HL-60 (cell line): Measurements from ENCODE around the gene FILIP1L.

Source experiments
- DNase-seq, 2 experiments: peaks; one replicate each; pipeline ENCODE4 v3.0.0-alpha.2; 2010 to 2020; ENCODE audit warnings: low read depth in 1 of 2, low spot score in 1 of 2
- H3K27ac ChIP-seq: fragments of 250-450 bp; sonication (Bioruptor Pico); replicated peaks from 2 replicates; pipeline ENCODE4 v1.5.1; 2020; ENCODE audit warnings: mild to moderate bottlenecking, moderate library complexity
- H3K27me3 ChIP-seq: fragments of 250-450 bp; sonication (Bioruptor Pico); 2 replicates; pipeline ENCODE4 v1.5.1; 2021; ENCODE audit warnings: mild to moderate bottlenecking, moderate library complexity; ENCODE audit not compliant: insufficient read depth, poor library complexity, severe bottlenecking
- H3K4me3 ChIP-seq: replicated peaks from 2 replicates; pipeline ENCODE4 v1.5.1; 2011; ENCODE audit warnings: mild to moderate bottlenecking, control low read depth, low read length; ENCODE audit not compliant: insufficient read depth
- GABPA ChIP-seq: IDR thresholded peaks from 2 replicates; pipeline ENCODE4 v1.6.1; 2012; ENCODE audit warnings: low read depth
- POLR2AphosphoS5 ChIP-seq: IDR thresholded peaks from 2 replicates; pipeline ENCODE4 v1.6.1; 2012; ENCODE audit warnings: low read depth
- SPI1 ChIP-seq: IDR thresholded peaks from 2 replicates; pipeline ENCODE4 v1.6.1; 2012; ENCODE audit warnings: low read depth, mild to moderate bottlenecking, borderline replicate concordance
- TF ChIP-seq, protein P1 (sequence below): IDR thresholded peaks from one replicate; pipeline ENCODE4 v1.5.1; 2011; ENCODE audit warnings: low read length, control low read depth, inconsistent platforms; ENCODE audit not compliant: insufficient read depth
- TF ChIP-seq, protein P2 (sequence below): IDR thresholded peaks from 2 replicates; pipeline ENCODE4 v1.6.1; 2012; ENCODE audit warnings: low read depth; ENCODE audit not compliant: insufficient replicate concordance

FILIP1L gene

DNA sequence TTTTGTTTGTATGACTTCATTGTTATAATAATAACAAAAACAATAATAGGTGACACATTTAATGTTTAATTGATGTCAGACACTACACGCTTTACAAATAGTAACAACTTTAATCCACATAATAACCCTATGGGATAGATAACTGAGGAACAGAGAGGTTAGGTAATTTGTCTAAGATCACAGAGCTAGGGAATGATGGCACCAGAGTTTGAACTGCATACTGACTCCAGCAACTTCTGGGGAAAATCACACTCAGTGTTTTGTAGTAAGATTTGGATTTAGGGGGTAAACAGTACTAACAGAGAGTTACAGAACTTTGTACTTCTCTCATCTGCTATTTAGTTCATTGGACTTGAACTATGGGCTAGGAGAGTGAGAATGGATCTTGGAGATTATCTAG, 230.6 kb downstream of the FILIP1L start:
- no peaks in the 10 kb centered on the region for H3K27me3 ChIP-seq
- TF ChIP-seq SPI1 (no peak), POLR2AphosphoS5 (no peak), GABPA (no peak)
- TF ChIP-seq, protein P1, sequence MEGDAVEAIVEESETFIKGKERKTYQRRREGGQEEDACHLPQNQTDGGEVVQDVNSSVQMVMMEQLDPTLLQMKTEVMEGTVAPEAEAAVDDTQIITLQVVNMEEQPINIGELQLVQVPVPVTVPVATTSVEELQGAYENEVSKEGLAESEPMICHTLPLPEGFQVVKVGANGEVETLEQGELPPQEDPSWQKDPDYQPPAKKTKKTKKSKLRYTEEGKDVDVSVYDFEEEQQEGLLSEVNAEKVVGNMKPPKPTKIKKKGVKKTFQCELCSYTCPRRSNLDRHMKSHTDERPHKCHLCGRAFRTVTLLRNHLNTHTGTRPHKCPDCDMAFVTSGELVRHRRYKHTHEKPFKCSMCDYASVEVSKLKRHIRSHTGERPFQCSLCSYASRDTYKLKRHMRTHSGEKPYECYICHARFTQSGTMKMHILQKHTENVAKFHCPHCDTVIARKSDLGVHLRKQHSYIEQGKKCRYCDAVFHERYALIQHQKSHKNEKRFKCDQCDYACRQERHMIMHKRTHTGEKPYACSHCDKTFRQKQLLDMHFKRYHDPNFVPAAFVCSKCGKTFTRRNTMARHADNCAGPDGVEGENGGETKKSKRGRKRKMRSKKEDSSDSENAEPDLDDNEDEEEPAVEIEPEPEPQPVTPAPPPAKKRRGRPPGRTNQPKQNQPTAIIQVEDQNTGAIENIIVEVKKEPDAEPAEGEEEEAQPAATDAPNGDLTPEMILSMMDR = no peak
- TF ChIP-seq, protein P2, sequence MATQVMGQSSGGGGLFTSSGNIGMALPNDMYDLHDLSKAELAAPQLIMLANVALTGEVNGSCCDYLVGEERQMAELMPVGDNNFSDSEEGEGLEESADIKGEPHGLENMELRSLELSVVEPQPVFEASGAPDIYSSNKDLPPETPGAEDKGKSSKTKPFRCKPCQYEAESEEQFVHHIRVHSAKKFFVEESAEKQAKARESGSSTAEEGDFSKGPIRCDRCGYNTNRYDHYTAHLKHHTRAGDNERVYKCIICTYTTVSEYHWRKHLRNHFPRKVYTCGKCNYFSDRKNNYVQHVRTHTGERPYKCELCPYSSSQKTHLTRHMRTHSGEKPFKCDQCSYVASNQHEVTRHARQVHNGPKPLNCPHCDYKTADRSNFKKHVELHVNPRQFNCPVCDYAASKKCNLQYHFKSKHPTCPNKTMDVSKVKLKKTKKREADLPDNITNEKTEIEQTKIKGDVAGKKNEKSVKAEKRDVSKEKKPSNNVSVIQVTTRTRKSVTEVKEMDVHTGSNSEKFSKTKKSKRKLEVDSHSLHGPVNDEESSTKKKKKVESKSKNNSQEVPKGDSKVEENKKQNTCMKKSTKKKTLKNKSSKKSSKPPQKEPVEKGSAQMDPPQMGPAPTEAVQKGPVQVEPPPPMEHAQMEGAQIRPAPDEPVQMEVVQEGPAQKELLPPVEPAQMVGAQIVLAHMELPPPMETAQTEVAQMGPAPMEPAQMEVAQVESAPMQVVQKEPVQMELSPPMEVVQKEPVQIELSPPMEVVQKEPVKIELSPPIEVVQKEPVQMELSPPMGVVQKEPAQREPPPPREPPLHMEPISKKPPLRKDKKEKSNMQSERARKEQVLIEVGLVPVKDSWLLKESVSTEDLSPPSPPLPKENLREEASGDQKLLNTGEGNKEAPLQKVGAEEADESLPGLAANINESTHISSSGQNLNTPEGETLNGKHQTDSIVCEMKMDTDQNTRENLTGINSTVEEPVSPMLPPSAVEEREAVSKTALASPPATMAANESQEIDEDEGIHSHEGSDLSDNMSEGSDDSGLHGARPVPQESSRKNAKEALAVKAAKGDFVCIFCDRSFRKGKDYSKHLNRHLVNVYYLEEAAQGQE = no peak
- no peak for DNase-seq
- no peak overlapping the region for H3K4me3 ChIP-seq
- no peak overlapping the region for H3K27ac ChIP-seq

DNA sequence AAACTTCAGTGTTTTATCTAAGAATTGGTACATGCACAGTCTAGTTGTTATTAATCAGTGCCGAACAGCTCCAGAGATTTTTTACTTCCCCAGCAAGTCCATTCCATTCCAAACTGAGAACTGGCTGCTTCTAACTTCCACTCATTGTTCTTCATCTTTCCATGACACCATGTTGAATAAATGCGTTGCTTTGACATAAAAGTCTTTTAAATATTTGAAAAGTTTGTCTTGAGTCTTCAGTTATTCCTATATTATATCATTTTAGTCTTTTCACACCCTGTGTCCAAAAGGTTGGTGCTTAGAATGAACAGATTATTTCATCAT, 231.2 kb downstream of the FILIP1L start:
- TF ChIP-seq POLR2AphosphoS5 (no peak), SPI1 (no peak), GABPA (no peak)
- TF ChIP-seq, protein P1 = no peak
- TF ChIP-seq, protein P2 = no peak
- Histone ChIP-seq H3K27me3 (no peaks in the 10 kb centered on the region), H3K4me3 (no peak overlapping the region), H3K27ac (no peak overlapping the region)
- DNase-seq = no peak

DNA sequence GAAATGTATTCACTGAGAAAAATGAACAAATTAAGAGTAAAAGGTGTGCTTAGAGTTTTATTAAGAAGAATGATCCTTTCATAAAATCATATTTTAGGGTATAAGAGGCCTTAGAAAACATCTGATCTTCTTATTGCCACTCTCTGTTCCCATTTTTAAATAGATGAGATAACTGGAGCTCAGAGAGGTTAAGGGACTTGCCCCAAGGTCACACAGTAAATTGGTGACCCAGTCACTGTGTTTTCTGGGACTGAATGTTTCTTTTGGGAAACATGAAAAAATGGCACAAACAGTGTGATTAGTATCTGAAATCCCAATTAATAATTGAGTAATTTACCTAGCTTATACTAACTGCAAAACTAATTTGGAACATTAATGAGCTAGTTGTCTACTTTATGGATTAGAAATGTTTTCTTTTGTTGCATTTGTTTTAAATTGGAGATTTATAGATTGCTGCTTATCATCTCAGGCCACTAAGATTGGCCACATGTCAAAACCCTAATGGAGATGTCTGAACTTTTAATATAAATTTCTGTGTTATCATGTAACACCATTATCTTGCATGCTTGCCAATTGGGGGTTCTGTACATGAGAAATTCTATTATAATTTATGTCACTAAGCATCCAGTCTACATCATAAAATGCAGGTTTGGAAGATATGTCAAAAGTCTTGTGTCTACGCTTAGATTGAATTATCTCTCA, 231.7 kb downstream of the FILIP1L start:
- H3K27ac ChIP-seq = no peak overlapping the region
- no peak for DNase-seq
- H3K4me3 ChIP-seq = no peak overlapping the region
- H3K27me3 ChIP-seq = no peaks in the 10 kb centered on the region
- TF ChIP-seq, protein P1 = no peak
- no peak for TF ChIP-seq POLR2AphosphoS5
- TF ChIP-seq SPI1 = no peak
- TF ChIP-seq, protein P2 = no peak
- no peak for TF ChIP-seq GABPA
